Liver (tissue), 3 donors: ENCODE results near the gene SMPD4.

Experiments used
- EGR1 ChIP-seq, 2 donors: IDR thresholded peaks; 2 replicates each; pipeline ENCODE4 v1.6.1; 2016 to 2018; ENCODE audit warnings: antibody characterized with exemption in 2 of 2, low read depth in 2 of 2
- HNF4A ChIP-seq, 2 donors: conservative IDR thresholded peaks; 2 replicates each; pipeline ENCODE4 v1.6.1; 2016; ENCODE audit warnings: antibody characterized with exemption in 2 of 2, mild to moderate bottlenecking in 2 of 2
- YY1 ChIP-seq: IDR thresholded peaks from 2 replicates; pipeline ENCODE4 v1.6.1; 2016; ENCODE audit warnings: antibody characterized with exemption, mild to moderate bottlenecking
- TF ChIP-seq, protein P1 (sequence below): fragments of 150-350 bp; IDR thresholded peaks from 2 replicates; pipeline ENCODE4 v1.5.1; 2017; ENCODE audit warnings: improper control_type of control experiment, low read depth, low read length; ENCODE audit not compliant: missing input control
- TF ChIP-seq, protein P2 (sequence below): IDR thresholded peaks from 2 replicates; pipeline ENCODE4 v1.6.1; 2016; ENCODE audit warnings: antibody characterized with exemption
- donor health status: healthy.
- donor health status: healthy.

DNA sequence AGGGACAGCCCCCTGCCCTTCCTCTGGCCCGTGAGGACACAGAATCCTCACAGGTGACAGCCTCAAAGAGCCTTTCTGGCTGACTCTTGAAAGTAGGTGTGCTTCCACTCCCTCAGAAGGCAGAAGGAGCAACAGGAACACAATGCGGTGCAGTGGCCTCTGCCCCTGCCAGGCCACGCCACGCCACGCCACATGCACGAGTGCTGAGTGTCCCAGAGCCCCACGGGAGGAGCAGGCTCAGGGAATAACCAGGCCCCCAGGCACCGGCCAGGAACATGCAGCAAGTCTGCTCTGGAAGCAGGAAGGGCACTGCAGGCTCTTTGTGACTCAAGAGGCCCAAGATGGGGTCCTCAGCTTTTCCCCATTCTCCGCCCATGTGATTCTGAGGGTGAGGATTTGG lies 18.4 kb downstream of the SMPD4 start:
- TF ChIP-seq, protein P1, sequence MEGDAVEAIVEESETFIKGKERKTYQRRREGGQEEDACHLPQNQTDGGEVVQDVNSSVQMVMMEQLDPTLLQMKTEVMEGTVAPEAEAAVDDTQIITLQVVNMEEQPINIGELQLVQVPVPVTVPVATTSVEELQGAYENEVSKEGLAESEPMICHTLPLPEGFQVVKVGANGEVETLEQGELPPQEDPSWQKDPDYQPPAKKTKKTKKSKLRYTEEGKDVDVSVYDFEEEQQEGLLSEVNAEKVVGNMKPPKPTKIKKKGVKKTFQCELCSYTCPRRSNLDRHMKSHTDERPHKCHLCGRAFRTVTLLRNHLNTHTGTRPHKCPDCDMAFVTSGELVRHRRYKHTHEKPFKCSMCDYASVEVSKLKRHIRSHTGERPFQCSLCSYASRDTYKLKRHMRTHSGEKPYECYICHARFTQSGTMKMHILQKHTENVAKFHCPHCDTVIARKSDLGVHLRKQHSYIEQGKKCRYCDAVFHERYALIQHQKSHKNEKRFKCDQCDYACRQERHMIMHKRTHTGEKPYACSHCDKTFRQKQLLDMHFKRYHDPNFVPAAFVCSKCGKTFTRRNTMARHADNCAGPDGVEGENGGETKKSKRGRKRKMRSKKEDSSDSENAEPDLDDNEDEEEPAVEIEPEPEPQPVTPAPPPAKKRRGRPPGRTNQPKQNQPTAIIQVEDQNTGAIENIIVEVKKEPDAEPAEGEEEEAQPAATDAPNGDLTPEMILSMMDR, result no peak
- TF ChIP-seq, protein P2, sequence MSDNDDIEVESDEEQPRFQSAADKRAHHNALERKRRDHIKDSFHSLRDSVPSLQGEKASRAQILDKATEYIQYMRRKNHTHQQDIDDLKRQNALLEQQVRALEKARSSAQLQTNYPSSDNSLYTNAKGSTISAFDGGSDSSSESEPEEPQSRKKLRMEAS, result no peak
- TF ChIP-seq YY1, result no peak
- TF ChIP-seq HNF4A (conservative IDR thresholded peaks at IDR 0.05), result no peak
- no peak for TF ChIP-seq EGR1 (IDR thresholded peaks at IDR 0.05; ENCODE audit: low read depth in 2 of 2)
